Fibroblast of skin of back (primary cell): ENCODE measurements around the gene CMSS1.
A peak's percentile ranks its signal among the peaks of the same experiment; 100 is the strongest.

ENCODE experiments used
- DNase-seq: peaks from one replicate; pipeline ENCODE4 v3.0.0-alpha.2; 2013

The CMSS1 gene

GRCh38 chr3:100151024-100151707, 333.5 kb downstream of the CMSS1 start:
- no peak for DNase-seq

- DNase-seq = no peak
Observed at GRCh38 chr3:100154171-100154570, 336.5 kb downstream of the CMSS1 start.

GRCh38 chr3:100155128-100155527, 337.5 kb downstream of the CMSS1 start:
- DNase-seq = peak; percentile 48

GRCh38 chr3:100155590-100155989, 337.9 kb downstream of the CMSS1 start:
- DNase-seq = no peak

GRCh38 chr3:100157685-100158084, 340.0 kb downstream of the CMSS1 start:
- DNase-seq = no peak

- no peak for DNase-seq
Observed at GRCh38 chr3:100158918-100159330, 341.3 kb downstream of the CMSS1 start.

GRCh38 chr3:100159331-100160153, 341.9 kb downstream of the CMSS1 start:
- peak; percentile 72 for DNase-seq

- peak; percentile 41 for DNase-seq
Observed at GRCh38 chr3:100160521-100160920, 342.9 kb downstream of the CMSS1 start.

- no peak for DNase-seq
Observed at GRCh38 chr3:100163787-100164186, 346.1 kb downstream of the CMSS1 start.

GRCh38 chr3:100164743-100165142, 347.1 kb downstream of the CMSS1 start:
- DNase-seq = no peak

GRCh38 chr3:100165926-100166550, 348.4 kb downstream of the CMSS1 start:
- no peak for DNase-seq

GRCh38 chr3:100169201-100169920, 351.7 kb downstream of the CMSS1 start:
- DNase-seq = no peak

GRCh38 chr3:100170486-100170885, 352.8 kb downstream of the CMSS1 start:
- DNase-seq = no peak

GRCh38 chr3:100171211-100171914, 353.7 kb downstream of the CMSS1 start:
- no peak for DNase-seq

GRCh38 chr3:100173961-100174360, 356.3 kb downstream of the CMSS1 start:
- DNase-seq = peak; percentile 21

- DNase-seq = no peak
Observed at GRCh38 chr3:100175637-100176280, 358.1 kb downstream of the CMSS1 start.

- no peak for DNase-seq
Observed at GRCh38 chr3:100179692-100180349, 362.2 kb downstream of the CMSS1 start.

- no peak for DNase-seq
Observed at GRCh38 chr3:100183608-100184125, 366.0 kb downstream of the CMSS1 start.

GRCh38 chr3:100184948-100185570, 367.4 kb downstream of the CMSS1 start:
- peak; percentile 30 for DNase-seq

- peak; percentile 19 for DNase-seq
Observed at GRCh38 chr3:100185847-100186246, 368.2 kb downstream of the CMSS1 start.
